NCI-H2227 (cell line): ENCODE data around the gene GGT6.
"Not testable (repeated sequence)": the region's sequence is repeated elsewhere in the genome, so short reads cannot be mapped to it uniquely, and the experiment has no call there.

Experiments used
- DNase-seq: peaks from one replicate; lab custom pipeline; 2025; ENCODE audit not compliant: unreplicated experiment; lab: John Stamatoyannopoulos, UW

Gene GGT6

DNA sequence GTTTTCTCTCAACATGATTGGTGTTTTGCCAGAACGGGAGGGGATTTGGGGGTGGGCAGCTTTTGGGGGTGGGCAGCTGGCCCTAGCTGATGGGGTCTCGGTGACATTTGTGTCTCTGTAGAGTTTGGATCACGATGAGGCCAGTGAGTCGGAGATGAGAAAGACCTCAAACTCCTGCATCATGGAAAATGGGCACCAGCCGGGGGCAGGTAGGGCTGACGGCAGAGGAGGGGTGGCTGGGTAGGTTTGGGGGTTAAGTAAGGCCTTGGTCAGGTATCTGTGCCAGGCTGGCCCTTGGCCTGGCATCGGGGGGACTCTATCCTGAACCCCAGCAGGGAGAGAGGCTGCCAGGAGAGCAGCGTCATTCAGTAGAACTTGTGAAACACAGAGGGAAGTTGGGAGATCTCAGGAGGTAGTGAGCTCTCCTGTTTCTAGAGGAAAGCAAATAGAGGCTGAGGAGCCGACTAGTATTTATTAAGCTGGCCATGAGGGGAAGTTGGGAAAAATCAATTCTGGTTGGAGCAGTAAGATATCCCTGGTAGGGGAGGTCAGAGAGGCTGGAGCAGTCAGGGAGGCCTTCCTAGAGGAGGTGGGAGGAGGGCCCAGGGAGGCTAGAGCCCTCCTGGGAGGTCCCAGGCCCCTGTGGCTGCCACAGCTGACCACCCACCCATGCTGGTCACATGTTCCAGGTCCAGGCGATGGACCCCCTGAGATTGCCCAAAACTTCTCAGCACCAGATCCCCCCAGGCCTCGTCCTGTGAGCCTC lies 32.0 kb upstream of the GGT6 start:
- no peak for DNase-seq

DNA sequence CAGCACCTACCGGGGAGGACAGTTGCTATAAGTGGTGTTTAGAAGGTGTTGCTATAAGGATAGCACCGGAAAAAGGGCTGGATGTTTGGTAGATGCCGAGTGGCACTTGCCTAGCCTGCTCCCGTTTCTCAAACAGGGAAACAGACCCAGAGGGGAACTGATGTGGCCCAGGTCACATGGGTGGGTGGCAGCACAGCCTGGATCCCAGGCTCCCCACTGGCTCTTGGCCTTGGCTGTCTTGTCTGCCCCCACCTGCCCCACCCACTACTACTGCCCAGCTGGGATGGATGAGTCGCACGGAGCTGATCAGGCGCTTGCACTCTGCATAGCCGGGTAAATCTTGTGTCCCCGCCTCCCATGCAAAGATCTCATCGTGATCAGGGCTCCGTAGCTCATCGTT lies 31.2 kb upstream of the GGT6 start:
- DNase-seq, result no peak

DNA sequence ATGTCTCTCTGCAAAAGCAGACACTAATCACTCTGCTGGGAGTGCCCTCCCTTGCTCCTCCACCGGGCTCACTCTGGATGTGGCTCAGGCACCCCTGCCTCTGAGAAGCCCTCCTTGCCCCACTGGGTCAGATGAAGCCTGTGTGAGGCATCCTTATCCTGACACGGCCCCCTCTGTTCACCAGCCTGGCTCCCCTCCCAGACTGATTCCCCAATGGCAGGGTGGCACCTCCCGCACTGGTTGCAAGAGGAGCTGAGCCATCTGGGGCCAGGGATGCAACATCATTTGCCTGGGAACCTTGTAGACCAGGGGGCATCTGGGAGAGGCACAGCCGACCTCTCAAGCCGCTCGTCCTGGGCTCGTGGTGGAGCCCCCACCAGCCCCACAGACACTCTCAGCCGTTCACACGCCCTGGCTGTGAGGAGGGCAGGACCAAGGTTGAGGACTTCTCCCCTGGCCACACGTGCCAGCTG lies 30.6 kb upstream of the GGT6 start:
- DNase-seq, result no peak

DNA sequence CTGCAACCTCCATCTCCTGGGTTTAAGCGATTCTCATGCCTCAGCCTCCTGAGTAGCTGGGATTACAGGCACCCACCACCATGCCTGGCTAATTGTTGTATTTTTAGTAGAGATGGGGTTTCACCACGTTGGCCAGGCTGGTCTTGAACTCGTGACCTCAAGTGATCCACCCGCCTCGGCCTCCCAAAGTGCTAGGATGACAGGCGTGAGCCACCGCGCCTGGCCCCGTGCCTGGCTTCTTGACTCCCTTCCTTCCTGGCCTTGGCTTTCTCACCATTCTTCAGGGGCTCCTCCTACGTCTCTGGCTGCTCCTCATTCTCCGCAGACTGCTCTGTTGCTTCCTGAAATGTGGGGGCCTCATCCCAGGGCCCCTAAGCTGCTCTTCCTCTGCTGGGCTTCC lies 29.7 kb upstream of the GGT6 start:
- not testable (repeated sequence) for DNase-seq

DNA sequence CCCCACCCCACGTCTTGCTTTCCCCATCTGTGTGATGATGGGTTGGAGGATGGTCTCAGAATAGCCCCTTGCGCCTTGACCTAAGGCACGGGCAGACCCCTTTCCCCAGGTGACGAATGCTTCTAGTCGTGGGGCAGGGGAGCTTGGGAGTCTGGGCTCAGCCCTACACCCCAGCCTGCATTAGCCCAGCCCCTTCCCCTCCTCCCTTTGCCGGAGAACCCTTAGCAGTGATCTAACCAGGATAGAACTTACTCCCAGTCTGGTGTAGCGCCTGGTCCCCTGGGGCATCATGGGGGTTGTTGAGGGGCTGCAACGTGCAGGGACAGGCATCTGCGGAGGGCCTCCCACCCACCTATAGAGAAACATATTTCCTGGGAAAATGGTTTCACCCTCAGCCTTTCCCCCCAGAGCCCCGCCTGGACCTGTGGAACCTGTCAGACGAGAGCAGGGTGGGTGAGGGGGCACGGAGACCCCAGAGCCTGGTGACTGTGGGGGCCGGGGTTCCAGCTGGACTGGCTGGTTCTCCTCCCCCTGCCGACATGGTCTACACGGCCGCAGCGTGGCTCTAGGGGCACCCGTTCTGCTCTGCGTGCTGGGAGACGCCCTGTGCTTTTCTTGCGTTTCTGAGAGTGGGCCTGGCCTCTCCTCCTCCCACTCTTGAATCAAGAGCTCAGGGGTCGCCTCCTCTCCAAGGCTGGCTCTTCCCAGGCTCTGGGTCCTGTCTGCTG lies 28.7 kb upstream of the GGT6 start:
- no peak for DNase-seq

DNA sequence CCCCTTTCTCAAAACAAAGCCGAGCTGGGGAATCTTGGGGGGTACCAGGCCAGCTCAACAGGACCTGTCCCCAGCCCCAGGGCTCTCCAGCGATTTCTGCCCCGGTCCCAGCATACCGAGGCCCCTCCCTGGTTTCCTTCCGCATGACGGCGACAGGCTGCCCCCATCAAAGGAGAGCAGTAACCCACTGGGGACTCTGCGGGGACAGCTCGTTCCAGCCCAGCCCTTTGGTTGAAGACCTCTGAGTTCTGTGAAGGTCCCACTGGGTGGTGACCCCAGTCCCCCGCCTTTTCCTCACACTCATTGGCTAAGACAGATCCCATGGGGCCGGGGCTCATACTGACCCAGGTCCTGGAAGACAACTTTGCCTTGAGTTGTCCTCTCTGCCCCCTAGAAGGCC lies 28.0 kb upstream of the GGT6 start:
- no peak for DNase-seq

DNA sequence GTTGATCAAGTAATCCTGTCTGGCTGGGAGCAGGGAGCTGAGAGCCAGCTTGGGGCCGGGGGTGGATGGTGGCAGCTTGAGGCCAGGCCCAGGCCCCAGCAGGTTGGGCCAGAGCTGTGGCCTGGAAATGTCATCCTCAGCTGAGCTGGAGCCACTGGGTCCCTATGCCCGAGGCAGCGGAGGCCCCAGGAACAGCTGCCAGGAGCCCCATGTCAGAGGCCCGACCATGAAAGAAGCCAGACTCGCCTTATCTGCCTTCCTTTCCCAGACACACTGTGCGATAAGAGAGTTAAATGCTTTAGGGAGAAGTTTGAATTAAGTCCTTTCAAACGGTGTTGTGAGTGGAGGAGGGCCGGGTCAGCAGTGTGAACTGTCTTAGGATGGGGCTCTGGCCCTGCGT lies 27.4 kb upstream of the GGT6 start:
- no peak for DNase-seq

DNA sequence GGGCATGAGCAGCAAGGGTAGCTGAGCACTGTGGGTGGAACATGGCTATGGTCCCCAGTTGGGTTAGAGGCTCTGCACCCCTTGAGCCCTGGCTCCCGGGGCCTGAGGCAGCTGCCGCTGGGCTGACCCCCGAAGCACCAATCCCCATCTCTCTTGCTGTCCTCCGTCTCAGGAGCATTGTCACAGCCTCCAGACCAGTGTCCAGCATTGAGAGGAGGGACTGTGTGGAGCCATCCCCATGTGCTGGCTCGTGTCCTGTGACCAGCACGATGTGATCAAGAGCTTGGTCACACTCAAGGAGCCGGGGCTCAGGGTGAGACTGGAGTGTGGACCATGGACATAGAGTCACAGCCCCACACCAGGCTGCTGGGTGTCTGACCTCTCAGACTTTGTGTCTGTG lies 26.8 kb upstream of the GGT6 start:
- DNase-seq, result no peak

DNA sequence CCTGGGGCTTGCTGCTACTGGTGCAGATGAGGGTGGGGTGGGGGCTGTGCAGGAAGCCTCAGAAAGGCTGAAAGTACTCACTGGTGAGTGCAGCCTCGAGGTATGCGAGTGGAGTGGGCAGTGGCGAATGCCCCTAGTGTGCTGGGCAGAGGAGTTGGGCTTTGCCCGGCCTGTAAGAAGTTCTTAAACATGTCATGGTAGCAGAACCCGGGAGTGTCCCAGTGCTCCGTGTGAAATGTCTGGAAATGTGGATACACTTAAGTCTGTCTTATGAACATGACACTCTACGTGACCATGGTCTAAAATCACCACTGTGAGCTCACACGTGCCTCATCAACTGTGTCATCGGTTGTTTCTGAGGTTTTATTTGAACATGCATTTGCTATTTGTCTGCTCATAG lies 25.7 kb upstream of the GGT6 start:
- no peak for DNase-seq

DNA sequence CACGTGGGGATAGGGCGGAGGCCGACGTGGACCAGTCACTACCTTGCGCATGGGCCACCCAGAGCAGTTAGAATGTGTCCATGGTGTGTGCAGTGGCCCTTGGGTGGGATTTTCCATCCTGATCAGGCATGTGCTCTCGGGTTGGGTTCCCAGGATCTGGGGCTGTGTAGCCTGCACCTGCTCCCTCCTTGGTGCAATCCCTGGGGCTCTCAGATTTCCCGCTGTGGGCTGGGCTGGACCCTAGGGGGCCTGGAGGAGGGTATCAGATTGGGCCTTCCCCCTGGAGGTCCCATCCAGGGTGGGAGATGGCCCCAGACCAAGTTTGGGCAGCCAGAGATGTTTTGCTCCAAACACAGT lies 25.2 kb upstream of the GGT6 start:
- DNase-seq, result no peak

DNA sequence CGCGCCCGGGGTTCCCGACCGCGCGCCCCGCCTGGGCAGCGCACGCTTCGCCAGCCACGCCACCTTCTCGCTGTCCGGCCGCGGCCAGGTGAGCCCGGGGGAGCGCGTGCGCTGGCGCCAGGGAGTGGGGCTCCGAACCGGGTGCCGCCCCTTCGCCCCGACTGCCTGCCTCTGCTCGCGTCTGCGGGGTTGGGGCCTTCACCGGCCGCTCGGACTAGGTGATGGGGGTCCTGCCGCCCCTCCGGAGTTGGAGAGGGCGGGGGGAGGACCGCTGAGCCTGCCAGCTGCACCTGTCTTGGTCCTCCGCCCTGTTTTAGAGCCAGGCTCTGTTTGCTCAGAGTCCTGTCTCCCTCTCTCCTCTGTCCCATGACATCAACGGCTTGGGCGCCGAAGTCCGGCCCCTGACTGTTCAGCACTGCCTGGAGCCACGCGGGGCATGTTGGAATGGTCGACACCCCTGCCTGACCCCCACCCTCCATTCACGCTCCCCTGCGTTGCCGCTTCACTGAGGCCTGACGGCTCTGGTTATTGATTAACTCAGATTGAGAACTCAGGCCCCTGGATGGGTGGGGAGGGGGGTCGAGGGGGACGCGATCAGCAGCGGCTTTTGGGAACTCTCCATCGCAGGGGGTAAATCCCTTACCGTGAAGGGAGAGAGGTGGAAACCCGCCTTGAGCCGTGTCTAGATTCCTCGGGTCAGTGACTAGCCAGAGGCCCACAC lies 24.7 kb upstream of the GGT6 start:
- DNase-seq, result no peak

DNA sequence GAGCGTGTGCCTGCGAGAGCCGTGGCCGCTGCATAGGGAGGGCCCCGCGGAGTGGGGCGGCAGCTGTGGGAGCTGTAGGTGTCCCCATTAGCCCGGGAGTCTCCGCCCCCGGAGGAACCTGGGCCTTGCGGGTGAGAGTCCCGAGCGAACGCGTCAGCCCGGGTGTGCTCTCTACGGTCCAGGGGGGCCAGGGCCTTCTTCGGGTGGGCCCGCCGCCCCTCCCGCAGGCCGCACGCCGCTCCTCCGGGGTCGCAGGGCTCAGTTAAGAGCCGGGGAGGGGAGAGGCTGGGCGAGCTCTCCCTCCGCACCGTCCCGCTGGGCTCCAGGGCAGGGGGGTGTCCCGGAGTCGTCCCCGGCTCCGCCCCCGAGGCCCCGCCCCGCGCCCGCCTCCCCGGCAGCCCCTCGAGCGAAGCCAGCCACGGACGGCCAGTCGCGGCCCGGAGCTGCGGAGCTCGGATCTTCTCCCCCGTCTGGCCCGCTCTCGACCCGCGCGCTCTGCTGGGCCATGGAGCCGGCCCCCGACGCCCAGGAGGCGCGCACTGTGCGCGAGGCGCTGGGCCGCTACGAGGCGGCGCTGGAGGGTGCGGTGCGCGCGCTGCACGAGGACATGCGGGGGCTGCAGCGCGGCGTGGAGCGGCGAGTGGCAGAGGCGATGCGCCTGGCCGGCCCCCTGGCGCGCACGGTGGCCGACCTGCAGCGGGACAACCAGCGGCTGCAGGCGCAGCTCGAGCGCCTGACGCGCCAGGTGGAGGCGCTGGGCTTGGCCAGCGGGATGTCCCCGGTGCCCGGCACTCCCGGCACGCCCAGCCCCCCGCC lies 23.9 kb upstream of the GGT6 start, which contains the start of gene SMTNL2:
Gene SMTNL2 (plus strand): TSS at position 429 of the 816 bp plus-strand sequence. CDS start 77 bp downstream, at position 506.
- DNase-seq, result peak; percentile 60

DNA sequence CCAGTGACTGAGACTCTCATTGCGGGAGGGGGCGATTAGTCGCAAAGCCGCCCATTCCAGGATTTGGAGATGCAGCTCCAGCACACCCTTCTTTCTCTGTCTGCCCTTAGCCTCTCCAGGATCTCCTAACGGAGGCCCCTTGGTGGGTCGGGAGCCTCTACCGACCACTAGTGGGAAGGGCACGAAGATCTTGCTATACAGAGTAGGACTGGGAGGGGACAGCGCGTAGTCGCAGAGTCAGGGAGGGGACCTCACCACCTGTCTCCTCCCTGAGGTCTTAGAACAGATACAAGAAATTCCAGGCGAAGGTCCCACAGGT lies 23.4 kb upstream of the GGT6 start:
- DNase-seq, result peak; percentile 67

DNA sequence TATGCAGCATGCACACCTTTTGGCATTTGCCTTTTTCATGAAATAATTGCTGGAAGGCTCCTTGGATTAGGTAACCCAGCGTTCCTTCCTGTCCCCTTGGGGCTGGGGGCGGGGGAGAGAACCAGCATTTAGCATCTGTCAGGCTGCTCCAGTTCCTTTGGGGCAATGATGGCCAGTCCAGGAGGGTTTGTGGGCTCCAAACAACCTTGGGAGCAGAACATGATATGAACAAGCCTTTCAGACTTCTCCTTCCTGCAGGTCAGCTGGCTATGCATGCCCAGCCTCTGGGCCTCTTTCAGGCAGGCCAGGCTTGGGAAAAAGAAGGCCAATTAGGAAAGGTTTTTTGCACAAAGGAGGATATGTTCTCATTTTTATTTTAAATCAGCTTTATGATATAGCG lies 22.8 kb upstream of the GGT6 start:
- no peak for DNase-seq

DNA sequence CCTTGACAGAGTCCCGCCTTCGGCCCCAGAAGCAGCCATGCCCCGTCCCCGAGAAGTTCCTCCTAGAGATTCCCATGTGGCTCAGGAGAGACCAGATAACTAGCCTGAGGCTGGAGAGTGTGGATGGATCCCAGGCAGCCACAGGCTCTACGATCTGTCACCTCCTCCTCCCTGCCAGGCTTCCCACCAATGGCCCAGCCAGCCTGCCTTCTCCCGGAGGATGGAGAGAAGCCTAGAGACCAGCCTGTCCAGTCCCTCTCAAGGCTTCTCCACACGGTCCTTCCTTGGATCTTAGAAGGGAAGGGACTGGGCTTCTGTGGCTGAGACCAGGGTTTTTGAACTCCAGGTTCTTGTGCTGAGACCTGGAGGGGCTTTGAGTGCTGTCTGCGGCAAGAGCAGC lies 22.3 kb upstream of the GGT6 start:
- no peak for DNase-seq

DNA sequence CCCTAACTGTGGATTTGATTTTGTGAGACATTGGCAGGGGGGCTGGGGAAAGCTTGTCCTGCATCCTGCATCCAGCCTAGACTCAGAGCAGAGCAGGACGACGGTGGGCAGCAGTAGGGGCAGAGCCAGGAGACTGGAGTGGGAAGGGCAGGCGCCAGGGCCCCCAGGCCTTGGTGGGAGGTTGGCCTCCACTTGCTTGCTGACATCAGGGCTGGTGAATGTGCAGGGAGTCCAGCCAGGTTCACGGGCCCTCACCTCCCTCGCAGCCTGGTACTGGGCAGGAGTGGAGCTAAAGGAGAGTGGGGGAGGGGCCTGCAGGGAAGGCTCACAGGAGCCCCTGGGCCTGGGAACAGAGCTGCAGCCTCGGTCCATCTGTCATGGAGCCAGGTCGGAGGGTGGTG lies 21.7 kb upstream of the GGT6 start:
- DNase-seq, result no peak

DNA sequence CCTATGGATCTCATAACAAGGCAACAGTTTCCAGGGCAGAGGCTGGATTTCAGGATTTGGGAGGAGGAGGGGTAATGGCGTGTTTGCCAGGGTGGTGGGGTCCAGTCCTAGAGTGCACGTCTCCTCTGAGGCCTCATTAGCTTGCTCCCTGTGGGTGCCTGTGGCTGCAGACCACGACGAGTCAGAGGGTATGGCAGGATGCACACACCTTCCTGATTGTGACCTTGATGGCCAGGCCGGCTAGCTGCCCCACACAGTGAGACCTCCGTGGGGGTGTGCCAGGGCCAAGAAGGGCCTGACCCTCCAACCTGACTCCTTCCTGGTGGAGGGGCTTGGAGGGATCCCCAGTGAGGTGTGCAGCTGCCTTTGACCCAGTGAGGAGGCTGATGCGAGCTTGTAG lies 19.9 kb upstream of the GGT6 start:
- no peak for DNase-seq

DNA sequence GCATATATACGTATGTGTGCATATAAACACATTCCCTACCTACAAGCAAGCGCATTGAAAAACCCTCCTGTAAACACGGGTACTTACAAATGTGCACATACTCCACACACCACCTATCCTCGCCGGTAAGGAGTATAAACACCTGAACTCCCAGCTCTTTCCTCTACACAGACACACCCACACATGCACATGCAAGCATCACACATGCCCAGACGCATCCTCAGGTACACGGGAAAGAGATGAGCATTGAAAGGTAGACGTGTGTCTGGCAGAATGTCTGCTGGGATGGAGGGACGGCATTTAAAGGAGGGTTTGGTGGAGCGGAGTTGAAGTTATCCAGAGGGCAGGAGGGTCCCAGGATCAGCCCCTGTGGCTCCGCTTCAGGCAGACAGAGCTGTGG lies 19.3 kb upstream of the GGT6 start:
- no peak for DNase-seq

DNA sequence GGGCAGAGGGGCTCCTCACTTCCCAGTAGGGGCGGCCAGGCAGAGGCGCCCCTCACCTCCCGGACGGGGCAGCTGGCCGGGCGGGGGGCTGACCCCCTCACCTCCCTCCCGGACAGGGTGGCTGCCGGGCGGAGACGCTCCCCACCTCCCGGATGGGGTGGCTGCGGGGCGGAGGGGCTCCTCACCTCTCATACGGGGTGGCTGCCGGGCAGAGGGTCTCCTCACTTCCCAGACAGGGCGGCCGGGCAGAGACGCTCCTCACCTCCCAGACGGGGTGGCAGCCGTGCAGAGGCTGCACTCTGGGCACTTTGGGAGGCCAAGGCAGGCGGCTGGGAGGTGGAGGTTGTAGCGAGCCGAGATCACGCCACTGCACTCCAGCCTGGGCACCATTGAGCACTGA lies 18.0 kb upstream of the GGT6 start:
- not testable (repeated sequence) for DNase-seq

DNA sequence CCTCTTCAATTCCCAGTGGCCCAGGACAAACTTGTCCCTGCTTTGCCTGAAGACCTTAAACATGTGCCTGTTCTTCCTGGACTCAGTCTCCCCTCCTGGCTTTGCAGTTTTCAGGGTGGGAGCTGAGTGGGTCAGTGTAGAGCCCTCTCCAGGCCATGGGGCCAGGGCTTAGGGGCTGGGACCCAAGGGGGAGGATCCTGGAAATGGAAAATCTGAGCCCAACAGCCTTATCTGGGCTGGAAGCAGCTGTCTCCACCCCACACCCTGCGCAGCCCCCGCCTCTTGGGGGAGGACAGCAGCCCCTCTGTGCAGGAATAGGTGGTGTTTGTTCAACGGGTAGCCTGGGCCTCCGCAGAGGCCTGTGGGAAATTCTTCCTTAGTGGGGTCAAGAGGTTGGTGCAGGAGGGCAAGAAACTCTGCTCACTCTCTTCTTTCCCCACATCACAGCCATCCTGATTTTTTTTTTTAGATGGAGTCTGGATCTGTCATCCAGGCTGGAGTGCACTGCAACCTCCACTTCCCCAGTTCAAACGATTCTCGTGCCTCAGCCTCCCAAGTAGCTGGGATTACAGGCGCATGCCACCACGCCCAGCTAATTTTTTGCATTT lies 17.1 kb upstream of the GGT6 start:
- no peak for DNase-seq
